GM19099 (cell line): ENCODE measurements around the gene SYCE1L.

Experiments used
- POLR2A ChIP-seq: IDR thresholded peaks from 3 replicates; pipeline ENCODE4 v1.6.1; 2011; ENCODE audit warnings: low read depth; ENCODE audit not compliant: insufficient read length; ENCODE audit errors: extremely low read depth

SYCE1L gene

GRCh38 chr16:77193377-77193776 lies 5.8 kb upstream of the SYCE1L start:
- no peak for TF ChIP-seq POLR2A

- TF ChIP-seq POLR2A: no peak
Observed at GRCh38 chr16:77194295-77195231, 4.6 kb upstream of the SYCE1L start.

- TF ChIP-seq POLR2A: no peak
Observed at GRCh38 chr16:77195411-77195810, 3.8 kb upstream of the SYCE1L start.

GRCh38 chr16:77197747-77198146 lies 1.5 kb upstream of the SYCE1L start:
- no peak for TF ChIP-seq POLR2A

DNA sequence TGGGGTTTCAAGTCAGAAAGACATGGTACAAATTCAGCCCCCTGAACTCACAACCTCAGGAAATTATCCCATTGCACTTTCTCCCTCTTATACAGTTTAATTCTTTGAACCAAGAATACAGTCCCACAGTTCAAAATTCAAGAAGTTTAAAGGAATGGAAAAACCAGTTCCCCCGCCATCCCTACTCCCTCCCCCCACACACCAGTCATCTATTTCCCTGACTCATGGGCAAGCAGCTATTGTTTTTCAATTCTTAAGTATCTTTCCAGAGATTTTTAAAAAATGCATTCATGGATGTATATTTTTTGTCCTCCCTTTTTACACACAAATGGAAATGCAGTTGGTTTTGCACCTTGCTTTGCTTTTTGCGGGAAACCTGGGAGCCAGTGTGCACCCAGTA lies 7.3 kb downstream of the SYCE1L start:
- TF ChIP-seq POLR2A: no peak

DNA sequence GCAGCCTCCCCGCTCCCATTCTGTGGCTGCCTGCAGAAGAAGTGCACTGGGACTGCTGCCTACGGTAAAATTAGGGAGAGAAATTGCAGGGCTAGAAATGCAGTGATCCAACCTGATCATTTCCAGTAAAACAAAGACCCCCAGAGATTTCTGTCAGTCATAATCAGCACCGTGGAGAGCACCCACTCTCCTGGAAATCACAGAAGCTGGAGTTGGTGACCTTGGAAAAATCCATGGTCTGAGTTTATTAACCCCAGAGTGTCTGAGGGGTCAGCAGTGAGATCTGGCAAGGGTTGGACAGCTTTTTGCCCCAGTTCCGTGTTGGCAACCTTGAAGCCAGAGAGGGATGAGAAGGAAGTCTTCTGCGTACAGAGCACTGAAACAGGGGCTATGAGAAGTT lies 7.8 kb downstream of the SYCE1L start:
- TF ChIP-seq POLR2A: no peak

DNA sequence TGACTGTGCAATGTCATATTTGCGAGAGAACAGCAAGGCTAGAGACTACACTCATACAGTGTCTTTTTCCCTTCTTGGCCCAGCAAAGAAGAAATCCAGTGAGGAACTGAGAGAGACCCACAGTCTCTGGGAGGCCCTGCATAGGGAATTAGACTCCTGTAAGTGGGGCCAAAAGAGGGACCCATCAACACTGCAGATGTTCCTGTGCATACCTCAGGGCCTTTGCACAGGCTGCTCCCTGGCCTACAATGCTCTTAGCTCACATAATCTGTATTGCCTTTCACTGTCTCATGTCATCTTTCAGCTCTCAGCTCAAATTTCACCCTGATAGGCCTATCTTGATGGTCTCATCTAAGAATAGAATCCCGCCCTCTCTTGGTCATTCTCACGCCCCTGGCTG lies 9.2 kb downstream of the SYCE1L start:
- TF ChIP-seq POLR2A: no peak

DNA sequence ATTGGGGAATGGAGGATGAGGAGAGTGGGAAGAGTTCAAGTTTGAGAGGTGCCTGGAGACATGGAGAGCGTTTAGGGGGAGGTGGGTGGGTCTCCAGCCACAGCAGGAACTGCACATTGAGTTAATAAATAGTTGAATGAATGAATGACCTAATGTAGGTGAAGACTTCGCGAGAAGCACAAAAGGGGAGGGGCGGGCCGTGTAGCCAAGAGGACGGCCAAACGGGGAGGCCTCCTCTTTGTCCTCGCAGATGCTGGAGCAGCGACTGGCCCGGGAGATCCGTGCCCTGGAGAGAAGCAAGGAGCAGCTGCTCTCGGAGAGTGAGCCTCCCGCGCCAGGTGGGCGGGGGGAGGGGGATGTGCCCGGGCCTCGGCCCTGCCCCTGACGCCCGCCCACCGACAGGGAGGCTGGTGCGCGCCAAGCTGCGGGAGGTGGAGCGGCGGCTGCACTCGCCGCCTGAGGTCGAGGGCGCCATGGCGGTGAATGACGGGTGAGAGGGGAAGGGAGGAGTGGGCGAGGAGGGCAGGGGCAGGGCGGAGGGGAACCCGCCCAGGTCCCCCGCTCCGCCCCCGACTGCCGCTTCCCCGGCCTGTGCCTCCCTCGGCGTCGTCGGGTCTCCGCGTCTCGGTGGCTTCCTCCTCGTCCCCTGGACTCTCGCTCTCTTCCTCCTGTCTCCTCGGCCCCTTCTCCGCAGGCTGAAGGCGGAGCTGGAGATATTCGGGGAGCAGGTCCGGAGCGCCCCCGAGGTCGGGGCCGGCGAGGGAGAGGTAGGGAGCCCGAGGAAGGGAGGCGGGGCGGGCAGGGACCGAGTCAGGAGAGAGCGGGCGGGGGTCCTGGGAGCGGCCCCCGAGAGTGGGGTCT lies 12.9 kb downstream of the SYCE1L start:
- peak; percentile 15 for TF ChIP-seq POLR2A

- no peak for TF ChIP-seq POLR2A
Observed at GRCh38 chr16:77212741-77213541, 13.7 kb downstream of the SYCE1L start.

DNA sequence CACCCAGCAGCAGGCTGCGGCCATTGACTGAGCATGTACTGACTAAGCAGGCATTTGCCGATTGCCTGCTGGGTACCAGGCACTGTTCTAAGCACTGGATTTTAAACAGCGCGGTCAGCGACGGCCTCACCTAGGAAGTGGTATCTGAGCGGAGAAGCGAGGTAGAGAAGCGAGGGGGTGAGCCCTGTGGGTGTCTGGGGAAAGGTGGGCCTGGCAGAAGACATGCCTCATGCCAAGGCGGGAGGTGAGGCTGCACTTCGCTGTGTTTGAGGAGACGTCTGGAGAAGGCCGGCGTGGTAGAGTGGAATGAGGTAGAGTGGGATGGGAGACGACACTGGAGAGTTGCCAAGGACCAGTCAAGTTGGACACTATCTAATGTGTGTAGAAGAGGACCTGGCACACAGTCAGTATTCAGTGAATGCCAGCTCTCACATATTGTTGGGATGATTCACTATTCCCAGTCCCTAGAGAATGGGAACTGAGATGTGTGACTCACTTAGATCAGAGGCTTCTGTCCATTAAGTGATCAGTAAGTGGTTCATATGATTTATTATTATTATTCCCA lies 14.4 kb downstream of the SYCE1L start:
- TF ChIP-seq POLR2A: no peak

- TF ChIP-seq POLR2A: no peak
Observed at GRCh38 chr16:77214411-77215138, 15.4 kb downstream of the SYCE1L start.

GRCh38 chr16:77219437-77219836 lies 20.2 kb downstream of the SYCE1L start:
- no peak for TF ChIP-seq POLR2A

DNA sequence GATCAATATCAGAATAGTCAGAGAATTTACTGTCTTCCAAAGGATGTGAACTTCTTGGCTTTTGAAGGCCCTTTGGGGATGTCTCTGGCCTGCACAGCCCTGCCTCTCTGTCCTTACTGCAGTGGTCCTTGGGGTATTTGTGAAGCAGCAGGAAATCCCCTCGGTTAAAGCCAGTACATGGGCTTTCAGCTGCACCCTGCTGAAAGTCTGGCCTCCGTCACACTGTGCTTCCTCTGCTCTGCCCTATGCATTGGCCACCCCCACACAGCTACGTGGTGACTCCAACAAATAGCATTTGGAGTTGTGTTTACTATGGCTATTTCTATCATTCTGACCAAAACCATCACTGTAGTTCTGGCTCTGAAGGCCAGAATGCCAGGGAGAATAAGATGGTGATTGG lies 21.2 kb downstream of the SYCE1L start:
- no peak for TF ChIP-seq POLR2A

GRCh38 chr16:77221482-77221881 lies 22.3 kb downstream of the SYCE1L start:
- TF ChIP-seq POLR2A: no peak

GRCh38 chr16:77223184-77223583 lies 24.0 kb downstream of the SYCE1L start:
- TF ChIP-seq POLR2A: no peak

DNA sequence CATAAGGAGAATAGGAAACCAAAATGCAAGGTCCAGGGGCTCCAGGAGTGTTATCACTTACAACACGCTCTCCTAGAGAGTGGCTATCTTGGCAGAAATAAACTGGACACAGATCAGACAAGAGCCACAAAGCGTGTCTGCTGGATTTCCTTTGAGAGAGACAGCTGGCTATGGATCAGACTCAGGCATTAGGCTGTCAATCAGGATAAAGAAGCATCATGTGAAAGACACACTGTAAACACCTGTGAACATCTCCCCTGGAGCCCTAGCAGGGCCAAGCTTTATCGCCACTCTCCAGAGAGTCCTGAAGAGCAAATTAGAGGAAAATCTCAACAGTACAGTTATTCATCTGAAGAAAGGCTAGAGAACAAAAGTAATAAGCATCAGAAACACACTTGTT lies 26.0 kb downstream of the SYCE1L start:
- no peak for TF ChIP-seq POLR2A
